Endothelial cell of umbilical vein (primary cell): ENCODE data around the gene AFP. TPM values are rescaled to one million over a fixed set of nuclear protein-coding genes. Genes with fewer than 3 reads are reported as not detected.

Experiments used
- BruUV-seq: library from RNA; stranded (reverse); fragments of 400-500 nt; replicated peaks from 2 replicates; lab custom pipeline; 2021; lab: Mats Ljungman, UMichigan
- CTCF ChIA-PET: fragments of 300-600, 350-600 bp; sonication (Branson Sonifier 250); formaldehyde crosslinking; loops from one replicate; lab custom pipeline; 2021; ENCODE audit warnings: antibody characterized with exemption, inconsistent platforms; lab: Charles Lee
- POLR2A ChIA-PET: fragments of 300-600, 350-600 bp; sonication (Branson Sonifier 250); formaldehyde crosslinking; loops from one replicate; lab custom pipeline; 2021; ENCODE audit warnings: antibody characterized with exemption, inconsistent platforms; lab: Charles Lee
- DNase-seq: peaks from one replicate; pipeline ENCODE4 v3.0.0-alpha.2; 2011; ENCODE audit warnings: low read depth, low spot score
- FAIRE-seq: peaks from 2 replicates; lab custom pipeline; 2011; peaks lifted over from hg19 to GRCh38; lab: Jason Lieb, UNC
- H2AFZ ChIP-seq: 2 replicates; pipeline ENCODE4 v1.6.0; 2012; ENCODE audit warnings: low read depth, low read length, control low read depth, inconsistent platforms
- H3K27ac ChIP-seq: 2 replicates; pipeline ENCODE4 v1.5.1; 2011; ENCODE audit warnings: low read depth, mild to moderate bottlenecking, control low read depth, low read length, moderate library complexity; ENCODE audit not compliant: insufficient read depth
- H3K27me3 ChIP-seq, 2 experiments: 2 replicates each; pipeline versions ENCODE4 v1.6.0 to v1.6.1; 2011; ENCODE audit warnings: low read length in 2 of 2, mixed read lengths in 1 of 2; ENCODE audit not compliant: control insufficient read depth in 2 of 2, insufficient read depth in 2 of 2
- H3K36me3 ChIP-seq, 2 experiments: 2 replicates in 1 of 2; 3 replicates in 1 of 2; pipeline ENCODE4 v1.5.1; 2011; ENCODE audit warnings: low read length in 2 of 2, mild to moderate bottlenecking in 1 of 2, moderate library complexity in 1 of 2; ENCODE audit not compliant: control insufficient read depth in 2 of 2, insufficient read depth in 2 of 2; ENCODE audit errors: extremely low read depth in 1 of 2
- H3K4me1 ChIP-seq: 3 replicates; pipeline ENCODE4 v1.5.1; 2011; ENCODE audit warnings: mild to moderate bottlenecking, low read length; ENCODE audit not compliant: control insufficient read depth, insufficient read depth; ENCODE audit errors: extremely low read depth
- H3K4me2 ChIP-seq: 2 replicates; pipeline ENCODE4 v1.6.1; 2011; ENCODE audit warnings: low read length, control low read depth, mixed read lengths; ENCODE audit not compliant: insufficient read depth
- H3K4me3 ChIP-seq, 3 experiments: fragments of 200-600 bp in 1 of 3; sonication (generic), shearing (Covaris generic) in 1 of 3; replicated peaks in 1 of 3; 2 replicates each; pipeline ENCODE4 v1.5.1; 2011 to 2016; ENCODE audit warnings: control low read depth in 3 of 3, low read length in 3 of 3, mild to moderate bottlenecking in 2 of 3, inconsistent platforms in 1 of 3, low read depth in 1 of 3, moderate library complexity in 1 of 3; ENCODE audit not compliant: insufficient read depth in 1 of 3
- H3K79me2 ChIP-seq: 2 replicates; pipeline ENCODE4 v1.6.0; 2012; ENCODE audit warnings: low read length, inconsistent platforms; ENCODE audit not compliant: control insufficient read depth, insufficient read depth
- H3K9ac ChIP-seq: replicated peaks from 2 replicates; pipeline ENCODE3; 2011; ENCODE audit warnings: low read length, control low read depth; ENCODE audit not compliant: insufficient read depth; ENCODE audit errors: extremely low read depth
- H3K9me1 ChIP-seq: replicated peaks from 3 replicates; pipeline ENCODE4 v1.6.0; 2011; ENCODE audit warnings: mild to moderate bottlenecking, low read length; ENCODE audit not compliant: control insufficient read depth, insufficient read depth; ENCODE audit errors: extremely low read depth
- H3K9me3 ChIP-seq: replicated peaks from 2 replicates; pipeline ENCODE4 v1.5.1; 2012; ENCODE audit warnings: low read length, inconsistent platforms; ENCODE audit not compliant: control insufficient read depth, insufficient read depth
- H4K20me1 ChIP-seq: replicated peaks from 2 replicates; pipeline ENCODE3; 2011; ENCODE audit warnings: mild to moderate bottlenecking, low read length; ENCODE audit not compliant: control insufficient read depth, insufficient read depth; ENCODE audit errors: extremely low read depth
- CTCF ChIP-seq, 2 donors: IDR thresholded peaks; 1 replicate in 1 of 2; 2 replicates in 1 of 2; pipeline ENCODE4 v1.5.1; 2011; ENCODE audit warnings: low read length in 2 of 2, mild to moderate bottlenecking in 2 of 2, moderate library complexity in 2 of 2, control low read depth in 1 of 2, inconsistent platforms in 1 of 2, low read depth in 1 of 2; ENCODE audit not compliant: insufficient read depth in 1 of 2; ENCODE audit errors: extremely low read depth in 1 of 2
- EZH2 ChIP-seq: IDR thresholded peaks from 2 replicates; pipeline ENCODE4 v1.6.1; 2012; ENCODE audit warnings: borderline replicate concordance, low read depth, mild to moderate bottlenecking, moderate library complexity, low read length, inconsistent platforms; ENCODE audit not compliant: severe bottlenecking
- FOS ChIP-seq: IDR thresholded peaks from 2 replicates; pipeline ENCODE4 v1.6.1; 2011; ENCODE audit warnings: mild to moderate bottlenecking, low read length, moderate library complexity, borderline replicate concordance; ENCODE audit not compliant: insufficient read depth
- GATA2 ChIP-seq: IDR thresholded peaks from 2 replicates; pipeline ENCODE4 v1.7.0; 2011; ENCODE audit warnings: low read depth, mild to moderate bottlenecking, moderate library complexity, mixed read lengths, low read length; ENCODE audit not compliant: insufficient read length, insufficient read depth
- JUN ChIP-seq: IDR thresholded peaks from 2 replicates; pipeline ENCODE4 v1.6.1; 2011; ENCODE audit warnings: borderline replicate concordance, low read depth; ENCODE audit not compliant: insufficient read length, insufficient read depth
- MAX ChIP-seq: IDR thresholded peaks from 2 replicates; pipeline ENCODE4 v1.6.1; 2011; ENCODE audit not compliant: insufficient read depth, insufficient read length
- MYC ChIP-seq: IDR thresholded peaks from one replicate; pipeline ENCODE4 v1.6.1; 2011; ENCODE audit warnings: mild to moderate bottlenecking, low read depth, low read length
- POLR2A ChIP-seq: IDR thresholded peaks from 2 replicates; pipeline ENCODE4 v1.6.1; 2012; ENCODE audit warnings: low read depth, mild to moderate bottlenecking, control low read depth, low read length
- POLR2AphosphoS5 ChIP-seq: IDR thresholded peaks from 2 replicates; pipeline ENCODE4 v1.6.1; 2012; ENCODE audit warnings: low read depth, mild to moderate bottlenecking, control low read depth, low read length, moderate library complexity; ENCODE audit not compliant: insufficient read depth
- dilution Hi-C: fragments of 300-500 bp; cut with MboI; formaldehyde crosslinking; loops from one replicate; pipeline ENCODE4 v1.15.0; 2019; ENCODE audit warnings: low sequenced_read_pairs; ENCODE audit not compliant: extremely low pct_ligation_motif_present
- intact Hi-C: fragments of 100-400 bp; cut with micrococcal nuclease; formaldehyde crosslinking; loops from one replicate; pipeline ENCODE4 v1.10.0; 2022
- polyA plus RNA-seq, 4 experiments: library from polyadenylated mRNA; depleted of rRNA in 3 of 4; stranded (reverse) in 3 of 4; unstranded in 1 of 4; fragments of >200 nt; gene quantifications; 2 replicates each; pipeline versions ENCODE4 v1.2.1 to v1.2.3, GENCODE V29; 2011 to 2012; ENCODE audit warnings: missing spikeins in 1 of 4
- total RNA-seq: library from RNA; stranded (reverse); gene quantifications from 2 replicates; pipeline ENCODE4 v1.2.3, GENCODE V29; 2021

The AFP gene
- total and polyA plus RNA-seq, 2 donors (not counting 3 experiments of a cell fraction or from before 2014, with no cell fraction given) = not detected

- FAIRE-seq = no peak
- Histone ChIP-seq H3K9ac (no peak overlapping the region), H3K4me1 (no peaks in the 10 kb centered on the region), H3K4me3 (no peak overlapping the region), H3K27ac (no peak overlapping the region), H3K79me2 (no peaks in the 10 kb centered on the region), H4K20me1 (no peaks in the 10 kb centered on the region), H3K9me1 (no peaks in the 10 kb centered on the region), H3K36me3 (no peaks in the 10 kb centered on the region), H3K9me3 (no peaks in the 10 kb centered on the region), H3K27me3 (peaks cover 13 to 41% of the 10 kb centered on the region in 2 experiments), H2AFZ (no peak overlapping the region), H3K4me2 (no peak overlapping the region)
- BruUV-seq = no TSS peak
- ChIA-PET CTCF (interaction anchor here (0.6 to 3.4 kb wide), 6 partner anchors 15 to 687 kb away, joined by 3 to 18 read pairs (median 10); no protein-coding TSS in a partner anchor), POLR2A (no interaction called here)
- TF ChIP-seq CTCF (IDR thresholded peaks at IDR 0.05; ENCODE audit: extremely low read depth in 1 of 2, insufficient read depth in 1 of 2, low read depth in 1 of 2, low read length in 2 of 2) (no peak), MAX (no peak), GATA2 (no peak), EZH2 (no peak), POLR2AphosphoS5 (no peak), POLR2A (no peak), FOS (no peak), JUN (no peak), MYC (no peak)
- DNase-seq = no peak
- intact Hi-C loops (loop anchor here (2.0 to 5.0 kb wide), 2 partner anchors 105 to 137 kb away; no protein-coding TSS in a partner anchor), dilution Hi-C loops (no loop called here)
Observed at GRCh38 chr4:73447671-73448070, 11.7 kb downstream of the AFP start.
